Activated T-helper 17 cell treated with anti-CD3 and anti-CD28 coated beads, Interleukin-2, amount 50 U/mL, for 72 hours (primary cell): ENCODE measurements around the gene NEURL1. TPM values are rescaled to one million over a fixed set of nuclear protein-coding genes. Genes with fewer than 3 reads are reported as not detected.
"Not testable (repeated sequence)": the region's sequence is repeated elsewhere in the genome, so short reads cannot be mapped to it uniquely, and the experiment has no call there.

Source experiments
- ATAC-seq: fragments of 150-1000 bp; cut with Tn5 transposase; replicated peaks from 2 replicates; pipeline ENCODE4 v1.10.0; 2021; ENCODE audit warnings: mild to moderate bottlenecking, moderate library complexity
- H3K27ac Mint-ChIP-seq: one replicate; pipeline ENCODE4 v1.8.0; 2022; ENCODE audit warnings: mixed read lengths
- H3K27me3 Mint-ChIP-seq: one replicate; pipeline ENCODE4 v1.8.0; 2022; ENCODE audit warnings: mixed read lengths
- H3K36me3 Mint-ChIP-seq: one replicate; pipeline ENCODE4 v1.8.0; 2022; ENCODE audit warnings: low read depth, mild to moderate bottlenecking, mixed read lengths
- H3K4me1 Mint-ChIP-seq: one replicate; pipeline ENCODE4 v1.8.0; 2022; ENCODE audit warnings: mixed read lengths
- H3K4me3 Mint-ChIP-seq: one replicate; pipeline ENCODE4 v1.8.0; 2022; ENCODE audit warnings: mild to moderate bottlenecking, mixed read lengths
- H3K9me3 Mint-ChIP-seq: one replicate; pipeline ENCODE4 v1.8.0; 2022; ENCODE audit warnings: mixed read lengths
- total RNA-seq, 2 donors: library from RNA; stranded (reverse); gene quantifications; one replicate each; pipeline ENCODE4 v1.2.3, GENCODE V29; 2022

NEURL1 gene
- total RNA-seq, 2 donors from 2014 or later, result 2.1 to 3.7 TPM

- H3K27ac Mint-ChIP-seq, result no peak overlapping the region
- H3K4me3 Mint-ChIP-seq, result no peak overlapping the region
- no peaks in the 10 kb centered on the region for H3K4me1 Mint-ChIP-seq
- H3K9me3 Mint-ChIP-seq, result no peaks in the 10 kb centered on the region
- H3K36me3 Mint-ChIP-seq, result peaks cover 10% of the 10 kb centered on the region
- H3K27me3 Mint-ChIP-seq, result no peaks in the 10 kb centered on the region
- ATAC-seq, result no peak
These were observed 109.3 kb downstream of the NEURL1 start for GRCh38 chr10:103602852-103603155.

- Mint-ChIP-seq H3K4me3 (no peak overlapping the region), H3K4me1 (no peaks in the 10 kb centered on the region), H3K36me3 (peaks cover 10% of the 10 kb centered on the region), H3K9me3 (no peaks in the 10 kb centered on the region), H3K27ac (no peak overlapping the region), H3K27me3 (no peaks in the 10 kb centered on the region)
- no peak for ATAC-seq
These were observed 109.9 kb downstream of the NEURL1 start for GRCh38 chr10:103603382-103603781.

- H3K4me3 Mint-ChIP-seq, result no peak overlapping the region
- H3K9me3 Mint-ChIP-seq, result no peaks in the 10 kb centered on the region
- H3K36me3 Mint-ChIP-seq, result peaks cover 17% of the 10 kb centered on the region
- H3K4me1 Mint-ChIP-seq, result no peaks in the 10 kb centered on the region
- H3K27me3 Mint-ChIP-seq, result no peaks in the 10 kb centered on the region
- no peak for ATAC-seq
- H3K27ac Mint-ChIP-seq, result no peak overlapping the region
These were observed 112.0 kb downstream of the NEURL1 start for GRCh38 chr10:103605359-103606096.

GRCh38 chr10:103606097-103606438 is 112.6 kb downstream of the NEURL1 start:
- not testable (repeated sequence) for H3K4me3 Mint-ChIP-seq, H3K27me3 Mint-ChIP-seq, H3K9me3 Mint-ChIP-seq, H3K27ac Mint-ChIP-seq, ATAC-seq, H3K4me1 Mint-ChIP-seq
- H3K36me3 Mint-ChIP-seq, result peaks cover 17% of the 10 kb centered on the region

- not testable (repeated sequence) for H3K27ac Mint-ChIP-seq, ATAC-seq
- H3K36me3 Mint-ChIP-seq, result peaks cover 17% of the 10 kb centered on the region
These were observed 113.5 kb downstream of the NEURL1 start for GRCh38 chr10:103607051-103607450.

GRCh38 chr10:103608056-103608455 is 114.6 kb downstream of the NEURL1 start:
- not testable (repeated sequence) for H3K4me3 Mint-ChIP-seq, H3K36me3 Mint-ChIP-seq, ATAC-seq, H3K4me1 Mint-ChIP-seq, H3K9me3 Mint-ChIP-seq, H3K27ac Mint-ChIP-seq, H3K27me3 Mint-ChIP-seq

More at GRCh38 chr10:103607051-103607450, 113.5 kb downstream of the NEURL1 start:
- H3K27me3 Mint-ChIP-seq, H3K4me1 Mint-ChIP-seq, H3K9me3 Mint-ChIP-seq, H3K4me3 Mint-ChIP-seq: not testable (repeated sequence)

GRCh38 chr10:103609231-103610082 is 116.0 kb downstream of the NEURL1 start:
- Mint-ChIP-seq H3K4me1 (no peaks in the 10 kb centered on the region), H3K27ac (no peak overlapping the region), H3K9me3 (no peaks in the 10 kb centered on the region), H3K27me3 (no peaks in the 10 kb centered on the region), H3K36me3 (peaks cover 7% of the 10 kb centered on the region), H3K4me3 (no peak overlapping the region)
- ATAC-seq, result no peak

- no peak for ATAC-seq
- H3K27me3 Mint-ChIP-seq, result no peaks in the 10 kb centered on the region
- H3K36me3 Mint-ChIP-seq, result peaks cover 7% of the 10 kb centered on the region
- no peaks in the 10 kb centered on the region for H3K9me3 Mint-ChIP-seq
- H3K4me1 Mint-ChIP-seq, result no peaks in the 10 kb centered on the region
- no peak overlapping the region for H3K4me3 Mint-ChIP-seq
- H3K27ac Mint-ChIP-seq, result no peak overlapping the region
These were observed 116.6 kb downstream of the NEURL1 start for GRCh38 chr10:103610083-103610472.

GRCh38 chr10:103610921-103611511 is 117.5 kb downstream of the NEURL1 start:
- ATAC-seq, result no peak
- H3K36me3 Mint-ChIP-seq, result peaks cover 7% of the 10 kb centered on the region
- no peak overlapping the region for H3K4me3 Mint-ChIP-seq
- no peaks in the 10 kb centered on the region for H3K9me3 Mint-ChIP-seq
- H3K27me3 Mint-ChIP-seq, result no peaks in the 10 kb centered on the region
- no peaks in the 10 kb centered on the region for H3K4me1 Mint-ChIP-seq
- H3K27ac Mint-ChIP-seq, result no peak overlapping the region

- no peaks in the 10 kb centered on the region for H3K27me3 Mint-ChIP-seq
- no peaks in the 10 kb centered on the region for H3K9me3 Mint-ChIP-seq
- ATAC-seq, result no peak
- no peak overlapping the region for H3K4me3 Mint-ChIP-seq
- peaks cover 7% of the 10 kb centered on the region for H3K36me3 Mint-ChIP-seq
- H3K27ac Mint-ChIP-seq, result no peak overlapping the region
- H3K4me1 Mint-ChIP-seq, result no peaks in the 10 kb centered on the region
These were observed 119.2 kb downstream of the NEURL1 start for GRCh38 chr10:103612462-103613365.

- Mint-ChIP-seq H3K27ac (no peak overlapping the region), H3K27me3 (no peaks in the 10 kb centered on the region), H3K36me3 (peaks cover 7% of the 10 kb centered on the region), H3K4me1 (no peaks in the 10 kb centered on the region), H3K4me3 (no peak overlapping the region), H3K9me3 (no peaks in the 10 kb centered on the region)
- no peak for ATAC-seq
These were observed 120.1 kb downstream of the NEURL1 start for GRCh38 chr10:103613616-103614015.

GRCh38 chr10:103614306-103615158 is 121.0 kb downstream of the NEURL1 start:
- H3K9me3 Mint-ChIP-seq, result no peaks in the 10 kb centered on the region
- H3K4me3 Mint-ChIP-seq, result no peak overlapping the region
- no peaks in the 10 kb centered on the region for H3K27me3 Mint-ChIP-seq
- H3K36me3 Mint-ChIP-seq, result no peaks in the 10 kb centered on the region
- no peak for ATAC-seq
- H3K27ac Mint-ChIP-seq, result no peak overlapping the region
- no peaks in the 10 kb centered on the region for H3K4me1 Mint-ChIP-seq

- Mint-ChIP-seq H3K9me3 (no peaks in the 10 kb centered on the region), H3K27ac (no peak overlapping the region), H3K4me3 (no peak overlapping the region), H3K36me3 (no peaks in the 10 kb centered on the region), H3K27me3 (no peaks in the 10 kb centered on the region), H3K4me1 (no peaks in the 10 kb centered on the region)
- ATAC-seq, result no peak
These were observed 123.4 kb downstream of the NEURL1 start for GRCh38 chr10:103616705-103617601.
